ENCODE measurements around the gene VCL.

GRCh38 chr10:74121368-74121767 is 123.5 kb downstream of the VCL start:
- TF ChIP-seq ZFPM2 (CRISPR knock-in tag; IDR thresholded peaks at IDR 0.05) (no peak), ZNF354B (CRISPR knock-in tag; IDR thresholded peaks at IDR 0.05) (no peak), ZNF316 (IDR thresholded peaks at IDR 0.05) (no peak), FOXJ3 (CRISPR knock-in tag; IDR thresholded peaks at IDR 0.05) (no peak), REST (IDR thresholded peaks at IDR 0.05; ENCODE audit: borderline replicate concordance) (no peak), REST (CRISPR knock-in tag; IDR thresholded peaks at IDR 0.05; ENCODE audit: low read depth) (no peak), ZC3H8 (IDR thresholded peaks at IDR 0.05) (no peak), CSDE1 (IDR thresholded peaks at IDR 0.05) (no peak), TEAD1 (CRISPR knock-in tag; IDR thresholded peaks at IDR 0.05) (no peak), KAT2B (IDR thresholded peaks at IDR 0.05; ENCODE audit: low read depth, low read length) (no peak), IRF2 (CRISPR knock-in tag; IDR thresholded peaks at IDR 0.05) (no peak)
- TF ChIP-seq, protein P1, sequence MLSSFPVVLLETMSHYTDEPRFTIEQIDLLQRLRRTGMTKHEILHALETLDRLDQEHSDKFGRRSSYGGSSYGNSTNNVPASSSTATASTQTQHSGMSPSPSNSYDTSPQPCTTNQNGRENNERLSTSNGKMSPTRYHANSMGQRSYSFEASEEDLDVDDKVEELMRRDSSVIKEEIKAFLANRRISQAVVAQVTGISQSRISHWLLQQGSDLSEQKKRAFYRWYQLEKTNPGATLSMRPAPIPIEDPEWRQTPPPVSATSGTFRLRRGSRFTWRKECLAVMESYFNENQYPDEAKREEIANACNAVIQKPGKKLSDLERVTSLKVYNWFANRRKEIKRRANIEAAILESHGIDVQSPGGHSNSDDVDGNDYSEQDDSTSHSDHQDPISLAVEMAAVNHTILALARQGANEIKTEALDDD (IDR thresholded peaks at IDR 0.05) = no peak
- TF ChIP-seq, protein P2, sequence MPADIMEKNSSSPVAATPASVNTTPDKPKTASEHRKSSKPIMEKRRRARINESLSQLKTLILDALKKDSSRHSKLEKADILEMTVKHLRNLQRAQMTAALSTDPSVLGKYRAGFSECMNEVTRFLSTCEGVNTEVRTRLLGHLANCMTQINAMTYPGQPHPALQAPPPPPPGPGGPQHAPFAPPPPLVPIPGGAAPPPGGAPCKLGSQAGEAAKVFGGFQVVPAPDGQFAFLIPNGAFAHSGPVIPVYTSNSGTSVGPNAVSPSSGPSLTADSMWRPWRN (IDR thresholded peaks at IDR 0.05; ENCODE audit: low read depth) = no peak

All from K562 (cell line).